BLaER1 (cell line): ENCODE results near the gene AP2S1.
"Not testable (repeated sequence)": the region's sequence is repeated elsewhere in the genome, so short reads cannot be mapped to it uniquely, and the experiment has no call there.

ENCODE experiments used
- H3K27ac ChIP-seq: shearing (Covaris generic); formaldehyde crosslinking; 2 replicates; pipeline ENCODE4 v1.8.1; 2022
- H3K27me3 ChIP-seq: shearing (Covaris generic); formaldehyde crosslinking; 2 replicates; pipeline ENCODE4 v1.8.1; 2022
- H3K36me3 ChIP-seq: shearing (Covaris generic); formaldehyde crosslinking; 2 replicates; pipeline ENCODE4 v1.8.1; 2022
- H3K4me1 ChIP-seq: shearing (Covaris generic); formaldehyde crosslinking; 2 replicates; pipeline ENCODE4 v1.8.1; 2022
- H3K4me2 ChIP-seq: shearing (Covaris generic); formaldehyde crosslinking; 2 replicates; pipeline ENCODE4 v1.8.1; 2022
- H3K4me3 ChIP-seq: shearing (Covaris generic); formaldehyde crosslinking; 2 replicates; pipeline ENCODE4 v1.8.1; 2022
- H3K9ac ChIP-seq: shearing (Covaris generic); formaldehyde crosslinking; 2 replicates; pipeline ENCODE4 v1.8.1; 2022
- H3K9me3 ChIP-seq: shearing (Covaris generic); formaldehyde crosslinking; 2 replicates; pipeline ENCODE4 v1.8.1; 2022
- H4K20me1 ChIP-seq: shearing (Covaris generic); formaldehyde crosslinking; 2 replicates; pipeline ENCODE4 v1.8.1; 2022
- Cebpa-rat ChIP-seq: shearing (Covaris generic); IDR thresholded peaks from 2 replicates; pipeline ENCODE4 v1.8.1; 2022

AP2S1 gene

GRCh38 chr19:46825731-46826055, 25.0 kb downstream of the AP2S1 start:
- Histone ChIP-seq H3K9me3 (no peaks in the 10 kb centered on the region), H3K4me2 (peak overlapping the region; percentile 70), H4K20me1 (no peaks in the 10 kb centered on the region), H3K9ac (no peak overlapping the region; the same call in 1 of the 2 replicates), H3K4me1 (peaks cover 83% of the 10 kb centered on the region), H3K27ac (no peak overlapping the region), H3K4me3 (no peak overlapping the region), H3K36me3 (no peaks in the 10 kb centered on the region), H3K27me3 (no peaks in the 10 kb centered on the region)
- TF ChIP-seq Cebpa-rat: no peak

GRCh38 chr19:46824890-46825730, 25.5 kb downstream of the AP2S1 start:
- TF ChIP-seq Cebpa-rat: no peak
- peak overlapping the region; percentile 34; the same call in 1 of the 2 replicates for H3K9ac ChIP-seq
- H3K4me2 ChIP-seq: peak overlapping the region; percentile 70
- H3K36me3 ChIP-seq: no peaks in the 10 kb centered on the region
- H3K4me1 ChIP-seq: peaks cover 83% of the 10 kb centered on the region
- peak overlapping the region; percentile 79 for H3K27ac ChIP-seq
- no peaks in the 10 kb centered on the region for H4K20me1 ChIP-seq
- H3K4me3 ChIP-seq: no peak overlapping the region; the same call in 1 of the 2 replicates
- H3K27me3 ChIP-seq: no peaks in the 10 kb centered on the region
- H3K9me3 ChIP-seq: no peaks in the 10 kb centered on the region

- H3K36me3 ChIP-seq: no peaks in the 10 kb centered on the region
- H3K9me3 ChIP-seq: no peaks in the 10 kb centered on the region
- peak overlapping the region; percentile 95 for H3K4me2 ChIP-seq
- no peak for TF ChIP-seq Cebpa-rat
- H3K4me3 ChIP-seq: no peak overlapping the region
- no peaks in the 10 kb centered on the region for H3K27me3 ChIP-seq
- peaks cover 83% of the 10 kb centered on the region for H3K4me1 ChIP-seq
- H3K9ac ChIP-seq: no peak overlapping the region
- H3K27ac ChIP-seq: peak overlapping the region; percentile 96
- H4K20me1 ChIP-seq: no peaks in the 10 kb centered on the region
These were observed 27.6 kb downstream of the AP2S1 start for GRCh38 chr19:46823049-46823448.

DNA sequence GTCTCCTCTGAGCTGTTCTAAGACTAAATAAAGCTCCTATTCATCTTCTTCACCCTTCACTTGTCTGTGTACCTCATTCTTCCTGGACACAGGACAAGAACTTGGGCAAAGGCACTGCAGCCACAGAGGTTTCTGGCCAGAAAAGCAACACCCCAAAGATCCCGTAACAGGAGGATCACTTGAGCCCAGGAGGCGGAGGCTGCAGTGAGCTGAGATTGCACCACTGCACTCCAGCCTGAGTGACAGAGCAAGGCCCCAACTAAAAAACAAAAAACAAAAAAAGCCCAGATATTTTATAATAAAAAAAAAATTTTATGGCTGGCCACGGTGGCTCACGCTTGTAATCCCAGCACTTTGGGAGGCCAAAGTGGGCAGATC, 28.2 kb downstream of the AP2S1 start:
- not testable (repeated sequence) for H3K9me3 ChIP-seq, H3K27me3 ChIP-seq, H4K20me1 ChIP-seq, H3K36me3 ChIP-seq
- H3K4me3 ChIP-seq: peak overlapping the region; percentile 50; the same call in 1 of the 2 replicates
- peaks cover 83% of the 10 kb centered on the region for H3K4me1 ChIP-seq
- H3K27ac ChIP-seq: peak overlapping the region; percentile 96
- H3K4me2 ChIP-seq: peak overlapping the region; percentile 95
- H3K9ac ChIP-seq: peak overlapping the region; percentile 79

DNA sequence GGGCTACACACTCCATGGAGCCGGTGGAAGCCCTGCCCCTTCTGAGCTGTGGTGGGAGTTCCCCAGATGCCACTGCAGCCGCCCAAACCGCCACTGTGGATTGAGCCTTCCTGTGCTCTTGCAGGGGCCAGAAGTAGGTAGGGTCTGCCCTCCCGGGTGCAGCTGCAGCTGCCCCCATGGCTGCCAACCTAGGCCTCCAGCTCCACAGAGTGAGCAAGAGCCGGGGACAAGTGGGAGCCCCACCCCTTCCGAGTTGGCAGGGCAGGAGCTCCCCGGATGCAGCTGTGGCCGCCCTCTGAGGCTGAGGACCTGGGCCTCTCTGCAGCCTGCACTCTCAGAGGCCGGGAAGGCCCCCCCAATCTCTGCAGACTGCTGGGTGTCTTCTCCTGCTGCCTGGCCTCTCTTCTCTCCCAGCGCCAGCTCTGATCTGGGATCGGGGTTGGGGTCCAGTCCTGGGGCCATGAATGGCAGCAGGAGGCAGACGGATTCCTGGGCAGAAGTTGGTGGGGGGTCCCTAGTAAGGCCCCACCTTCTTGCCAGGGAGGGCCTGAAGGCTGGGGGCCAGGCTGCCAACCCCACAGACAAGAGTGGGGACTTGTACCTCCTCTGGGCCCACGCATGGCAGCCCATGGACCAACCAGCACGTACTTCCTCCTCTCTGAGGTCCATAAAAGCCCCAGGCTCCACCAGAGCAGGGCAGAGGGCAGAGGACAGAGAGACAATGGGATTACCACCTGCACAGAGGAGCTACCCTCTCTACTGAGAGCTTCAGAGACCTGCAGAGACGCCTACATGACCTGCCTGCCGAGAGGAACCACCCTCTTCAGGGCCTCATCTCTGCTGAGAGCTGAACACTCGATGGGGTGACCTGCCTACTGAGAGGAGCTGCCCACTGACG, 28.9 kb downstream of the AP2S1 start:
- Histone ChIP-seq H3K4me2 (peak overlapping the region; percentile 95), H3K4me3 (peak overlapping the region; percentile 50), H4K20me1 (no peaks in the 10 kb centered on the region), H3K9ac (peak overlapping the region; percentile 79), H3K27me3 (no peaks in the 10 kb centered on the region), H3K4me1 (peaks cover 80% of the 10 kb centered on the region), H3K27ac (peak overlapping the region; percentile 96), H3K9me3 (no peaks in the 10 kb centered on the region), H3K36me3 (no peaks in the 10 kb centered on the region)
- no peak for TF ChIP-seq Cebpa-rat

GRCh38 chr19:46818812-46819211, 31.8 kb downstream of the AP2S1 start:
- H3K4me2 ChIP-seq: peak overlapping the region; percentile 95
- no peak overlapping the region for H3K4me3 ChIP-seq
- TF ChIP-seq Cebpa-rat: no peak
- no peaks in the 10 kb centered on the region for H4K20me1 ChIP-seq
- peaks cover 78% of the 10 kb centered on the region for H3K4me1 ChIP-seq
- H3K27me3 ChIP-seq: no peaks in the 10 kb centered on the region
- no peaks in the 10 kb centered on the region for H3K9me3 ChIP-seq
- H3K9ac ChIP-seq: no peak overlapping the region
- H3K36me3 ChIP-seq: no peaks in the 10 kb centered on the region
- H3K27ac ChIP-seq: peak overlapping the region; percentile 96; the same call in 1 of the 2 replicates

DNA sequence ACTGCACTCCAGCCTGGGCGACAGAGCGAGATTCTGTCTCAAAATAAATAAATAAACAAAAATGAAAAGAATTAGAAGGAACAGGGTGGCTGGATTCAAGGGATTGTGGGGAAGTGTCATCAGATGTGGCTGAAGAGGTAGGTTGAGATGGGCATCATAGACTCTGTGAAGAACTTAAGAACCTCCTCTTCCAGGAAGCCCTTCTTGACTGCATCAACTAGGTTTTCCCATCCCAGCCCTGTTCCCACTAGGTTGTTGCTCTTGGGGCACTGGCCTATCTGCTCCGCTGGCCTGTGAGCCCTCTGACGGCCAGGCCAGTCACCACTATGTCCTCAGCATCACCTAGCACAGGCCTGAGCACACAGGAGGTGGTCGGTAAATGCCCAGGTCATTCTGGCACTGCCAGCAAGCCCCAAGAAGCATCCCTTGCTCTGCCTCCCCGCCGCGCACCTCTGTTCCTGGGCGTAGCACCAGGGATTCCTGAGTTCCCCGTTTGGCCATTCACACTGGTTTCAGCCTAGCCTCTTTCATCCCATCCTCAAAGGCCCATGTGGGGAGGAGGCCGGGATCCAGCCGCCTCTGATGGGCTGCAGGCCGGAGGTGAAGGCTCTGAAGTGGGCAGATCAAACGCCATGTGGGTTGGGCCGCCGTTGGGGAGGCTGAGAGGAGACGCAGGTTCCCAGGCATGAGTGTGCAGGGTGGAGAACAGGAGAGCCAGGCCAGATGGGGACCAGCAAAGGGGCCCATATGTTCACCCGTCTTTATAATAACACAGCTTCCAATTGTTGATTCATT, 34.6 kb downstream of the AP2S1 start:
- Histone ChIP-seq H3K4me1 (peaks cover 79% of the 10 kb centered on the region), H3K36me3 (no peaks in the 10 kb centered on the region), H3K4me3 (no peak overlapping the region), H3K9ac (no peak overlapping the region), H3K4me2 (peak overlapping the region; percentile 46), H3K27ac (no peak overlapping the region), H3K27me3 (no peaks in the 10 kb centered on the region), H3K9me3 (no peaks in the 10 kb centered on the region), H4K20me1 (no peaks in the 10 kb centered on the region)
- no peak for TF ChIP-seq Cebpa-rat

GRCh38 chr19:46813839-46814358, 36.7 kb downstream of the AP2S1 start:
- no peak overlapping the region for H3K9ac ChIP-seq
- H3K4me2 ChIP-seq: peak overlapping the region; percentile 78
- H3K36me3 ChIP-seq: no peaks in the 10 kb centered on the region
- no peak overlapping the region for H3K4me3 ChIP-seq
- H3K9me3 ChIP-seq: no peaks in the 10 kb centered on the region
- 0 out of 2 replicates have a peak overlapping the region, but pooled peaks have one; percentile 61 for H3K27ac ChIP-seq
- TF ChIP-seq Cebpa-rat: no peak
- H4K20me1 ChIP-seq: no peaks in the 10 kb centered on the region
- no peaks in the 10 kb centered on the region for H3K27me3 ChIP-seq
- H3K4me1 ChIP-seq: peaks cover 79% of the 10 kb centered on the region
